Ishikawa (cell line): ENCODE measurements around the gene HES1.

ENCODE experiments used
- CEBPB ChIP-seq: IDR thresholded peaks from 2 replicates; pipeline ENCODE4 v1.6.1; 2012
- CREB1 ChIP-seq: IDR thresholded peaks from 2 replicates; pipeline ENCODE4 v1.6.1; 2012; ENCODE audit warnings: low read depth
- EGR1 ChIP-seq: IDR thresholded peaks from 2 replicates; pipeline ENCODE4 v1.6.1; 2012
- EP300 ChIP-seq: IDR thresholded peaks from 2 replicates; pipeline ENCODE4 v1.6.1; 2012; ENCODE audit warnings: borderline replicate concordance
- FOXM1 ChIP-seq: IDR thresholded peaks from 2 replicates; pipeline ENCODE4 v1.6.1; 2012; ENCODE audit warnings: low read depth, borderline replicate concordance
- NFIC ChIP-seq: IDR thresholded peaks from 2 replicates; pipeline ENCODE4 v1.6.1; 2012
- RAD21 ChIP-seq: IDR thresholded peaks from 2 replicates; pipeline ENCODE4 v1.6.1; 2012; ENCODE audit warnings: low read depth
- TAF1 ChIP-seq: IDR thresholded peaks from 2 replicates; pipeline ENCODE4 v1.6.1; 2012; ENCODE audit warnings: low read depth, mild to moderate bottlenecking
- TCF12 ChIP-seq: IDR thresholded peaks from 2 replicates; pipeline ENCODE4 v1.6.1; 2012; ENCODE audit warnings: low read depth
- TEAD4 ChIP-seq: IDR thresholded peaks from 2 replicates; pipeline ENCODE4 v1.6.1; 2012
- YY1 ChIP-seq: IDR thresholded peaks from 2 replicates; pipeline ENCODE4 v1.6.1; 2012; ENCODE audit warnings: low read depth
- ZBTB7A ChIP-seq: IDR thresholded peaks from 2 replicates; pipeline ENCODE4 v1.6.1; 2012; ENCODE audit warnings: low read depth
- TF ChIP-seq, protein P1 (sequence below): IDR thresholded peaks from 2 replicates; pipeline ENCODE4 v1.6.1; 2012
- TF ChIP-seq, protein P2 (sequence below): IDR thresholded peaks from 2 replicates; pipeline ENCODE4 v1.6.1; 2012
- TF ChIP-seq, protein P3 (sequence below): IDR thresholded peaks from 2 replicates; pipeline ENCODE4 v1.6.1; 2012; ENCODE audit warnings: low read depth, mild to moderate bottlenecking

Gene HES1

DNA sequence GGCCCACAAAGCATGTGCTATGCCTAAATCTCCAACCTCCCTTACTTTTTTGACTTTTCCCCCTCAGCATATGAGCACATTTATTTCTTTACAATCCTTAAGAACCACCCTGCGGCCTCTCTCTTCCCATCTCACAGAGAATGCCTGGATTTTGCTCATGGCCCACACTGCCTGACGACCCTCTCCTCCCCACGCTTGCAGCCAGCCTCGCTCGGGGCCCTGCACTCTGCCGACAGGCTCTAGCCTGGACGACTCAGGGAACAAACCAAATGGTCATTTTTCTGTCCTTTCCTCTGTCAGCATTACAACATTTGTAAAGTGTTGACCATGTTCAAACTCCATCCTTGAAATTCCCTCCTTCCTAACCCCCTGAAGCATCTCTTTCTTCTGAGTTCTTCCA, 11.7 kb downstream of the HES1 start:
- no peak for TF ChIP-seq CEBPB
- TF ChIP-seq EP300: no peak
- TF ChIP-seq, protein P1, sequence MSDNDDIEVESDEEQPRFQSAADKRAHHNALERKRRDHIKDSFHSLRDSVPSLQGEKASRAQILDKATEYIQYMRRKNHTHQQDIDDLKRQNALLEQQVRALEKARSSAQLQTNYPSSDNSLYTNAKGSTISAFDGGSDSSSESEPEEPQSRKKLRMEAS: no peak
- no peak for TF ChIP-seq RAD21
- TF ChIP-seq ZBTB7A: no peak
- TF ChIP-seq EGR1: no peak
- no peak for TF ChIP-seq YY1
- TF ChIP-seq TEAD4: no peak
- TF ChIP-seq TAF1: no peak
- TF ChIP-seq FOXM1: no peak

DNA sequence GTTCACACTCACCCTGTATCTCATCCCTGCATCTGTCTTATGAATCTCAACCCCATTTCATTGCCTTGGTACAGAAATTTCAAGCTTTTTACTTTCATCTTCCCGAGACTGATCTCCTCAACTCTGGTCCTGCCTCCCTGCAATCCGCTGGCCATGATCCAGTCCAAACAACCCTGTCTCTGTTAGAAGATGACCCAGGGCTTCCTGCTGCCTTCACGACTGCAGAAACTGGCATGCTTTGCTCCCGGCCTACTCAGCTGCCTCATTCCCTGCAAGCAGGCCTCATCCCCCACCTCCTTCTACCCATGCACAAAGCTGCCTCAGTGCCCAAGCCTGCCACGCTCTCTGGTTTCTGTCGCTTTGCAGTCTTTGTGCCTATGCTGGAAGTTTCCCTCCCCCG, 12.4 kb downstream of the HES1 start:
- TF ChIP-seq, protein P2, sequence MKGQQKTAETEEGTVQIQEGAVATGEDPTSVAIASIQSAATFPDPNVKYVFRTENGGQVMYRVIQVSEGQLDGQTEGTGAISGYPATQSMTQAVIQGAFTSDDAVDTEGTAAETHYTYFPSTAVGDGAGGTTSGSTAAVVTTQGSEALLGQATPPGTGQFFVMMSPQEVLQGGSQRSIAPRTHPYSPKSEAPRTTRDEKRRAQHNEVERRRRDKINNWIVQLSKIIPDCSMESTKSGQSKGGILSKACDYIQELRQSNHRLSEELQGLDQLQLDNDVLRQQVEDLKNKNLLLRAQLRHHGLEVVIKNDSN: no peak
- TF ChIP-seq NFIC: no peak

DNA sequence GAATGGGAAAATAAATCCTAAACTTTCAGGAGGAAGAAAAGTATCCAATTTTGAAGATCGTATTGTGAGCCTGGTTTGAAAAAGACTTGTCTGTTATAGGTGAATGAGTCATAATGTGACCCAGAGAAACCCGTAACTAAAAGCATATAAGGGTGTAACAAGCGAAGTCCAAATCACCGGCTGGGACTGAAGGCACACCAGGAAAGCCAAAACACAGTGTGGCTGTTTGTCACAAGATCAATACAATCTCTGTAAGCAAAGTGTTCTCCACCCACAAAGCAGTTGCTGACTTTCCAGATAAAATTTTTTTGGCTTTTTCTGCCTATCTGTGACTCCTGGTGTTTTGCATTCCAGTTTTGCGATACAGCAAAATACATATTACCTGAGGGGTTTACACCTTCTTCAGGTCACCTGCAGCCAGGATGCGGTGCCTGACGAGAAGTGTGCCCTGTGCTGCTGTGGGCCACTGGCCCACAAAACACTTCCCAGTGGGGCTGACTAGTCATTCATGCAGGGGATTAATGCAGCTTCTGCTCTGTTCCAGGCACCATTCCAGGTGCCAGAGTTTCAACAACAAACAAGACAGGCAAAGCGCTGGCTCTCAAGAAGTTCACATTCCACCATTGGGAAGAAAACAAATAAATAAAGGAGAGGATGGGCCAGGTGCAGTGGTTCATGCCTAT, 14.4 kb downstream of the HES1 start:
- TF ChIP-seq TCF12: no peak
- no peak for TF ChIP-seq TAF1
- no peak for TF ChIP-seq CREB1

DNA sequence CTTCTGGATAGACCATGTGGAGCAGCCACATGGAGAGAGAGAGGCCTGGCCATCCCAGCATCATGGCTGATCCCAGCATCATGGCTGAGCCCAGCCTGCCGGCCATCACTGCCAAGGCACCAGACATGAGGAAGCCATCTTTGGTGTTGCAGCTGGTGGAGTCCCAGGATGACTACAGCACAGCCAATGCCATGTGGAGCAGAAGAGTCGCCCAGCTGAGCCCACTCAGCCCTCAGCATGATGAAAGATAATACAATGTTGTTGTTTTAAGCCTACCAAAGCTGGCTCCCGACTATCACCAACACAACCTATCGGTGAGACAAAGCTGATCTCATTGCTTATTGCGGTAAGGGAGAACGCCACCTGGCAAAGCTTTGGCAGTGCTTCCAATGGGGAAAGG, 18.4 kb downstream of the HES1 start:
- TF ChIP-seq FOXM1 (no peak), ZBTB7A (no peak), CREB1 (no peak)

DNA sequence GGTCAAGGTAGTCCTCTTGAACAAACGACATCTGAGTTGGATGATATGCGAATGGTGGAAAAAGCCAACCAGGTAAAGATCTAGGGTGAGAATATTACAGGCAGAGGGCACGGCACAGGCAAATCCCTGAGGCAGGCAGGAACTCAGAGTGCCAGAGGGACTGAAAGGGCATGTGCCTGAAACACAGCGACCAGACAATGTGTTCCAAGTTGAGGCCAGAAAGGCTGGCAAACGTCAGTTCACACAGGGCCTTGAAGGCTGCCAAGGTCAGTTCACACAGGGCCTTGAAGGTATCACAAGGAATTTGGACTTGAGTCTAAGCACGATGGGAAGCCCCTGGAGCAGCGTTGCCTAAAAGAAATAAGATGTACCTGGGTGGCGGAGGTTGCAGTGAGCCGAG, 20.1 kb downstream of the HES1 start:
- TF ChIP-seq TAF1: no peak
- no peak for TF ChIP-seq EGR1
- no peak for TF ChIP-seq RAD21
- TF ChIP-seq, protein P2: no peak
- no peak for TF ChIP-seq ZBTB7A
- no peak for TF ChIP-seq TEAD4

DNA sequence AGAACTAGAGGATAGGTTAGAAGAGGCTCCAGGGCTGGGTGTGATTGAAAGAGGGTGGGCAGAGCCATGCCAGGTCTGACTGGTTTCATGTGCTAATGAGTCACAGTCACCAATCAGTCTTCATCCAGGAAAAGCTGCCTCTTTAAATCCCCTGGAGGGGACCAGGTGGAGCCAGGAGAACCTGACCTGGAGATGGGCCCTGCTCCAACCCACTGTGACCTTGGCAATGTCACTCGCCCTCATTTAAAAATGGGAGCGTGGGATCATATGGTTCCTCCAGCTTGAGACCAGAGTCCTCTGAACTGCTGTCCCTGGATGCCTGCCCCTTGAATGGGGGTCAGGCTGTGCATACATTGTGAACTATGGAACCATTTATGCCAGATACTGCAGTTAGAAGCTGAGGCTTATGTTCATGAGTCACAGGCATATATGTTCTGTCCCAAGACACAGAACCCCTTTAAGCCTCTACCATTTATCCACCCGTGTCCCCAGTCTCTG, 23.0 kb downstream of the HES1 start:
- TF ChIP-seq, protein P2: no peak
- no peak for TF ChIP-seq ZBTB7A
- no peak for TF ChIP-seq RAD21
- TF ChIP-seq YY1: no peak
- no peak for TF ChIP-seq TCF12
- TF ChIP-seq TEAD4: no peak
- TF ChIP-seq FOXM1: no peak
- TF ChIP-seq NFIC: no peak
- TF ChIP-seq, protein P1: no peak; the same call in 1 of the 2 replicates
- no peak for TF ChIP-seq EGR1
- no peak for TF ChIP-seq EP300
- TF ChIP-seq, protein P3, sequence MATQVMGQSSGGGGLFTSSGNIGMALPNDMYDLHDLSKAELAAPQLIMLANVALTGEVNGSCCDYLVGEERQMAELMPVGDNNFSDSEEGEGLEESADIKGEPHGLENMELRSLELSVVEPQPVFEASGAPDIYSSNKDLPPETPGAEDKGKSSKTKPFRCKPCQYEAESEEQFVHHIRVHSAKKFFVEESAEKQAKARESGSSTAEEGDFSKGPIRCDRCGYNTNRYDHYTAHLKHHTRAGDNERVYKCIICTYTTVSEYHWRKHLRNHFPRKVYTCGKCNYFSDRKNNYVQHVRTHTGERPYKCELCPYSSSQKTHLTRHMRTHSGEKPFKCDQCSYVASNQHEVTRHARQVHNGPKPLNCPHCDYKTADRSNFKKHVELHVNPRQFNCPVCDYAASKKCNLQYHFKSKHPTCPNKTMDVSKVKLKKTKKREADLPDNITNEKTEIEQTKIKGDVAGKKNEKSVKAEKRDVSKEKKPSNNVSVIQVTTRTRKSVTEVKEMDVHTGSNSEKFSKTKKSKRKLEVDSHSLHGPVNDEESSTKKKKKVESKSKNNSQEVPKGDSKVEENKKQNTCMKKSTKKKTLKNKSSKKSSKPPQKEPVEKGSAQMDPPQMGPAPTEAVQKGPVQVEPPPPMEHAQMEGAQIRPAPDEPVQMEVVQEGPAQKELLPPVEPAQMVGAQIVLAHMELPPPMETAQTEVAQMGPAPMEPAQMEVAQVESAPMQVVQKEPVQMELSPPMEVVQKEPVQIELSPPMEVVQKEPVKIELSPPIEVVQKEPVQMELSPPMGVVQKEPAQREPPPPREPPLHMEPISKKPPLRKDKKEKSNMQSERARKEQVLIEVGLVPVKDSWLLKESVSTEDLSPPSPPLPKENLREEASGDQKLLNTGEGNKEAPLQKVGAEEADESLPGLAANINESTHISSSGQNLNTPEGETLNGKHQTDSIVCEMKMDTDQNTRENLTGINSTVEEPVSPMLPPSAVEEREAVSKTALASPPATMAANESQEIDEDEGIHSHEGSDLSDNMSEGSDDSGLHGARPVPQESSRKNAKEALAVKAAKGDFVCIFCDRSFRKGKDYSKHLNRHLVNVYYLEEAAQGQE: no peak
- TF ChIP-seq TAF1: no peak
- TF ChIP-seq CREB1: no peak
- no peak for TF ChIP-seq CEBPB

DNA sequence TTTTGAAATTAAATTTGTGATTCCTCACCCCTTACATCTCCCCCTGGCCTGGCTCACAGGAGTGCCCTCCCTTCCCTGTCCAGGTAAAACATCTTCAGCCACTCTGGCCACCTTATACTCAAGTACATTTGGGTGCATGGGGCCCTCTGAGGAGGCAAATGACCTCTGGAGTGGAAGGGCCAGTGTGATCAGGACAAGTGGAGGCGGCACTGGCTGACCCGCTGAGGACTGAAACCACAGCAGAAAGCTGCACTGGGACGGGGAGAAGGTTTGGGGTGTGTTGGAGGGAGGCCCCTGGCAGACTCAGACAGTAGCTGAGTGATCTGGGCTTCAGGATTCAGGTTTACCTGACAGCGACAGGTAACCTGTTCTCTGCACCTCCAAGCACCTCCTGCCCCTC, 24.2 kb downstream of the HES1 start:
- no peak for TF ChIP-seq RAD21
- no peak for TF ChIP-seq TEAD4
- TF ChIP-seq EP300: no peak
- no peak for TF ChIP-seq NFIC
- TF ChIP-seq, protein P3: no peak
- TF ChIP-seq CREB1: no peak
- TF ChIP-seq, protein P1: no peak
- no peak for TF ChIP-seq EGR1
- TF ChIP-seq CEBPB: no peak
- TF ChIP-seq FOXM1: no peak
- TF ChIP-seq YY1: no peak
- TF ChIP-seq ZBTB7A: no peak
- TF ChIP-seq TCF12: no peak
- no peak for TF ChIP-seq TAF1
- TF ChIP-seq, protein P2: no peak
